ENCODE data around the gene BMAL1. TPM values are rescaled to one million over a fixed set of nuclear protein-coding genes. Genes with fewer than 3 reads are reported as not detected.

BMAL1 gene
- total RNA-seq, 1 experiment from 2014 or later: 6.2 TPM

- in situ Hi-C loops (cut with HindIII; ENCODE audit: low sequenced_read_pairs): no loop called here
- no peak for DNase-seq (ENCODE audit: low spot score)
Observed at GRCh38 chr11:13287681-13288080, 10.1 kb downstream of the BMAL1 start.

- in situ Hi-C loops (cut with HindIII; ENCODE audit: low sequenced_read_pairs): no loop called here
- no peak for DNase-seq (ENCODE audit: low spot score)
Observed at GRCh38 chr11:13288375-13289029, 10.9 kb downstream of the BMAL1 start.

- DNase-seq (ENCODE audit: low spot score): no peak
- in situ Hi-C loops (cut with HindIII; ENCODE audit: low sequenced_read_pairs): no loop called here
Observed at GRCh38 chr11:13289081-13289480, 11.5 kb downstream of the BMAL1 start.

DNA sequence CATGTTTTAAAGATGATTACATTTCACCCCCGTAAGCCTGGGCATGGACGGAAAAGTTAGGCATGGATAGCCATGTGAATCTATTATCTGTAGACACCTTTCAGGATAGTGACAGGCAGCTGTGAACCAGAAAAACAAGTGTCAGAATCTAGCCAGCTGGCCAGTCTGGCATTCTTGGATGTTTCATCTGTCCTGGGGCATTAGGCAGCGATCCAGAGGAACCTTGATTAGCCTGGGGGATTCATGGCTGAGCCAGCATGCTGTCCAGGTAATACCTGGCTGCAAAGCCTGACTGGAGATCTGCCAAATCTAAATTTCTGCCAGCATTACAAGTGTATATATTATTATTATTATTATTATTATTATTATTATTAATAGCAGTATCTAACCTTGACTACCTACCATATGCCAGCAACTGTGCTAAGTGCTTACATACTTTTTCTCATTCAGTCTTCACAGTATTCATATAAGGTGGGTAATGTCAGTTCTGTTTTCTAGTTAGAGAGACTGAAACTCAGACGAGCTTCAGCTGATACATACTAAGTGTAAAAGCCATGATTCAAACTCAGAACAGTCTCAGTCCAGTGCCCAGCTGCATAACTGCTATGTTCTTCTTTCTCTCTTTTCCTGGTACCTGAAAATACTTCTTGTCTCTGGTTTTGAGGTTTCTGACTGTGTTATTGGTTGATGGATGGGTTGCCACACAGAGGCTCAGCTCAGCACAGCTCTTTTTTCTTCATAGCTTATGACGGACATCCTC is 12.8 kb downstream of the BMAL1 start:
- DNase-seq (ENCODE audit: low spot score): peak; percentile 21
- in situ Hi-C loops (cut with HindIII; ENCODE audit: low sequenced_read_pairs): no loop called here

- no peak for DNase-seq (ENCODE audit: low spot score)
- in situ Hi-C loops (cut with HindIII; ENCODE audit: low sequenced_read_pairs): no loop called here
Observed at GRCh38 chr11:13291361-13291760, 13.8 kb downstream of the BMAL1 start.

DNA sequence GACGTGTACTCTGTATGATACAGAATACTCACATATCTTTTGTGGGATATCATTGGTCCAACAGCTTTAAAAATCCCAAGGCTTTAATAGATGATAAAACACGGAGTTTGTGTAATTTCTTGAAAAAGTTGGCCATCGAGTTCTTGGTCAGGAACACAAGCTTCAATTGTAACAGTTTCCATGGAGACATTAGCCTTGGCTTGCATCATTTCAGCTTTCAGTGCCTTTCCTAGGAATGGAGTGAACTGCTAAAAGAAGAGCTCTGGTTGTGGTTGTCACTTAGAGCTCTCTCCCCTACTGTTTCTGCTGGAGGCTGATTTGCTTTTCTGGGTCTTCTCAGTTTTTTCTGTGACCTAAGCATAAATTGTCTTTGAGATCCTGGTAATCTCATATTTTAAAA is 14.2 kb downstream of the BMAL1 start:
- in situ Hi-C loops (cut with HindIII; ENCODE audit: low sequenced_read_pairs): no loop called here

GRCh38 chr11:13292970-13293369 is 15.4 kb downstream of the BMAL1 start:
- in situ Hi-C loops (cut with HindIII; ENCODE audit: low sequenced_read_pairs): no loop called here
- DNase-seq (ENCODE audit: low spot score): no peak

More for the DNA sequence above, 14.2 kb downstream of the BMAL1 start:
- no peak for DNase-seq (ENCODE audit: low spot score)

DNA sequence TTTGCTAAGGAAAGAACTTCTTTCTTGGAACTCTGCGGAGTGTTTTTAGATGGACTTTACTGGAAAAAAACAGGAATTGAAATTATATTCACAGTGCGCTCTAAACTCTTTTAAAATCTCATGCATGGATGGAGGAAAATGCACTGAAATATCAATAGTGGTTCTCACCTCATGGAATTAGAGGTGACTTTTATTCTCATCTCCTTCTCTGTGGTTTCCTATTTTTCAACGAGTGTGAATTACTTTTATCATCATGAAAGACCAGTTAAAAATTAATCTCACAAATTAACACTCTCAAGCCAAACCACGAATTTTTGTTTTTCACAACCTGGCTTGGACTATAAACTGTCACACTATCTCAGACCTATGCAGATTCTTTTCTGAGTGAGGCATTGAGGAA is 16.6 kb downstream of the BMAL1 start:
- in situ Hi-C loops (cut with HindIII; ENCODE audit: low sequenced_read_pairs): no loop called here
- no peak for DNase-seq (ENCODE audit: low spot score)

- DNase-seq (ENCODE audit: low spot score): peak; percentile 50
- in situ Hi-C loops (cut with HindIII; ENCODE audit: low sequenced_read_pairs): no loop called here
Observed at GRCh38 chr11:13294771-13295579, 17.4 kb downstream of the BMAL1 start.

DNA sequence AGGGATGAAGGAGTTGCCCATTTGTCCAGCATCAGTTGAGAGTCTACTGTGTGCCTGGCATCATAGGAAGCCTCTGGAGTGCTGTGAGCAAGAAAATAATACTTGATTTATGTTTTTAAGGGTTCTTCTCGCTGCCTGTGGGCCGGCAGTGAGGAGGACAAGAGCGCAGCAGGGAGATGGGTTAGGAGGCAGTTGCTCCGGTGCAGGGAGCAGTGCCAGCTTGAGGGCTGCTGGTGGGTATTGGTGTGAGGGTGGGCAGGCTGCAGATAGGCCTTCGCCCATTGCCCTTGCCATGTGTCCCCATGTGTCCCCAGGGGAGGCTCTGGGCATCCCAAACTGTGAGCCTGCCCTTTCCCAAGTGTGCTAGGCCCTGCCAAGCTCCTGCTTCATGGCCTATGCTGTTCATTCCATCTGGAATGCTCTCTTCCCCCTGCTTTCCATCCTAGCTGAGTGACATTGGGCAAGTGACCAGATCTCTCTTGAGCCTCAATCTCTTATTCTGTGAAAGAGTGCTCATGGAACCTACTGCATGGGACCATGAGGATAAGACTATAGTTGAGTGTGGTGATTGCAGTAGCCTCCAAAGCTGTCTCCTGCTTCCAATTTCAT is 19.8 kb downstream of the BMAL1 start:
- in situ Hi-C loops (cut with HindIII; ENCODE audit: low sequenced_read_pairs): no loop called here
- DNase-seq (ENCODE audit: low spot score): no peak

DNA sequence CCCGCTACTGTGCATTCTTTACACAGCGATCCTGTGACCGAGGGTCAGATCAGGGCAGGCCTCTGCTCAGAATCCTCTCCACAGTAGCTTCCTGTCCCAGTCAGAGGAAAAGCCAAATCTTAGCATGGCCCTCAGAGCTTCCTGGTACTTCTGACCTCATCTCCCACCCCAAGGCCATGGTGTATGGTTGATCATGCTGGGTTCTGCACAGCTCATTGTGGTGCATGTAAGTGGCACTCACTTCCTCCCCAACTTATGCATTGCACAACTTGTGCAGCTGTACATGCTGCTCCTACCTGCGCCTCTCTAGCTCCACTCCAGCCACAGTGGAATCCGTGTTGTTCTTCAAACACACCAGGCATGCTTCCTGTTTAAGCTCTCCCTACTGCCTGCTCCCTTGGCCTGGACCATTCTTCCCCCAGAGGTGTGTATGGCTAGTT is 20.3 kb downstream of the BMAL1 start:
- in situ Hi-C loops (cut with HindIII; ENCODE audit: low sequenced_read_pairs): no loop called here
- no peak for DNase-seq (ENCODE audit: low spot score)

- DNase-seq (ENCODE audit: low spot score): no peak
- in situ Hi-C loops (cut with HindIII; ENCODE audit: low sequenced_read_pairs): no loop called here
Observed at GRCh38 chr11:13298765-13299164, 21.2 kb downstream of the BMAL1 start.

DNA sequence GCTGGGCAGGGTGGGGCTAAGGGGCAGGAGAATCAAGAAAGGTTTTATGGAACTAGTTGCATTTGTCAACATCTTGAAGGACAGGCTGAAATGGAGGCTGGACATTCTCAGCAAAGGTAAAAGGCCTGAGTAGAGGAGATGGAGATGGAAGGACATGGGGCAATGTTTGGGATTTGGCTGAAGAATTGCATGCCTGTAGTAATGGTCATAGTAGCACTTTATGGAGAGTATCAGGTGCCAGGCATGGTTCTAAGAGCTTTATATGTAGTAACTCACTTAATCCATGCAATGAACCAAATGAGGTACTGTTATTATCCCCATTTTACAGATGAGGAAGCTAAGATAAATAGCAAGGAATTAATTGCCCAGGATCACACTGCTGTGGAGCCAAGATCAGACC is 23.9 kb downstream of the BMAL1 start:
- in situ Hi-C loops (cut with HindIII; ENCODE audit: low sequenced_read_pairs): no loop called here
- DNase-seq (ENCODE audit: low spot score): no peak

DNA sequence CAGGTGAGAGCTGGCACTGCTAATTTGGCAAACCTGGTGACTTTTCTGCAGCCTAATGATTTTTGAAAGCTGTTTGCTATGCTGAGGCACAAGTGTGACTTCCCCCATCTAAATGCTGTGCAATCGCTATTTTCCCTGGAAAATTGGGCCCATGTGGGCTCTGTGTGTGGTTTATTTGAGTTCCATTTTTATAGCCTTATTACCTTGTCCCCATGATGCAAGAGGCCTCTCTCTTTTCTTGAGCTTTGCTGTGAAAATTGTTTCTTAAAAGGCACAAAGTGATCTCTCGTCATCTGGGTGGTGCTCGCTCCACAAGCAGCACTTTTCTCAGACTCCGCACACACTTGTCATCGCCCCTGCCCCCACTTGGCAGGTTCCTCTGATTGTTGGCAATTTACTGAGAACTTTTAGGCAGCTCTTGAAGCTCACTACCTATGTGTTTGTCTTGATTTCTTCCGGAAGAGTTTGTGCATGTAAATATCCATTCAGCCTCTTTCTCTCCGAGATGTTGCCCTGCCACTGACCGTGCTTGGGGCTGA is 24.9 kb downstream of the BMAL1 start:
- no peak for DNase-seq (ENCODE audit: low spot score)
- in situ Hi-C loops (cut with HindIII; ENCODE audit: low sequenced_read_pairs): no loop called here

DNA sequence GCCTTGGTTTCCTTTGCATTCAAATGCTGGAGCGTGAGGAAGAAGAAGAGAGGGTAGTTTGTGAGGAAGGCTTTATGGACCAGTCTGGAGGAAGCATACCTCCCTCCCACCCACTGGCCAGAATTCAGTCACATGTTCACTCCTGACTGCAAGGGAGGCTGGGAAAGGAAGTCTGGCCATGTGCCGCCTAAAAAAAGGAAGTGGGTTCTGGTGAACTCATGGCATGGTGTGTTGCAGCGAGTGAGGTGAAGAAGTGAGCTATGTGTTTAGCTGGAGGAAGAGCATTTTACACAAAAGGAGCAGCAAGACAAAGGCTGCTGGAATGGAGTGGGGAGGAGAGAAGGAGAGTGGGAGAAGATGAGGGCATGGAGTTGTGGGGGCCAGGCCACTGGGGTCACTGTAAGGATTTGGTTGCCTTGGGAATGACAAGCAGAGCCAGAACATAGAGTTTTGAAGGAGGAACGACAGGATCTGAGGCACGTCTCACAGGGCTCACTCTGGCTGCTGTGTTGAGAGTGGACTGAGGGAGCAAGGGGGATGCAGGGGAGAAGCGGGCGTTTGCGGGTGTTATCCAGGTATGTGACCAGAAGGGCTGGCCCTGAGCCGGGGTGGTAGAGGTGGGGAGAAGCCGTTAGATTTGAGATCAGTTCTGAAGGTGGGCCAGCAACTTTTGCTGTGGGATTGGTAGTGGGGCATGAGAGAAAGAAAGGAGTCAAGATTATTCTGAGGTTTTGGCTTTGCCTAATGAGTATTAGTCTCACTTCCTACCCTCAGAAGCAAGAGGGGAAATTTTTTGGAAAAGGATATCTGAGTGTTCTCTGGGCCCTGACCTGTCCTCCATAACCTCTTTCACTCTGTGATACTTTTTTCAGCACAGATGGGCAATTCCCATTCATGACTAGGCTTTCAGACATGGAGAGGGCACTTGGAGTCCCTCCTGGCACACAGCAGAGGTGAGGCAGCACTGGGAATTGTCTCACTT is 26.4 kb downstream of the BMAL1 start:
- in situ Hi-C loops (cut with HindIII; ENCODE audit: low sequenced_read_pairs): no loop called here
- no peak for DNase-seq (ENCODE audit: low spot score)

- in situ Hi-C loops (cut with HindIII; ENCODE audit: low sequenced_read_pairs): no loop called here
Observed at GRCh38 chr11:13304655-13305335, 27.2 kb downstream of the BMAL1 start.

GRCh38 chr11:13308704-13309103 is 31.1 kb downstream of the BMAL1 start:
- no peak for DNase-seq (ENCODE audit: low spot score)
- in situ Hi-C loops (cut with HindIII; ENCODE audit: low sequenced_read_pairs): no loop called here

More at GRCh38 chr11:13304655-13305335, 27.2 kb downstream of the BMAL1 start:
- DNase-seq (ENCODE audit: low spot score): no peak

DNA sequence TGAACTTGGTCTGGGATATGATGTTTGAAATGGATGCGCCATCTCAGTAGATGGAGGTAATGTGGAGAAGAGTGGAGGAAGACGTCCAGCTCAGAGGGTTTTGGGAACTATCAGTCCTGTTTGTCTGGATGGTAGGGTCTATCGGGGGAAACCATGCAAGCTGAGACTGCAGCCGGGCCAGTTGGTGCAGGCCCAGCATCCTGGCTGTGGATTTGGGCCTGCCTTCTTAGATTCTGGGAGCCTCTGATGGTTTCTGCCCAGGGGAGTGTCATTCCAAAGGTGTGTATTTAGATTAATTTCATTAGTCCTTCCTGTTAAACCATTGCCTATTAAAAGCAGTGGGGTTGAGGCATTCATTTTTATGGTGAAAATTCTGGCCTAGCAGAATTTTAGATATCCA is 31.6 kb downstream of the BMAL1 start:
- in situ Hi-C loops (cut with HindIII; ENCODE audit: low sequenced_read_pairs): no loop called here
- DNase-seq (ENCODE audit: low spot score): no peak

Measured in G401 (cell line).